Endothelial cell of umbilical vein (primary cell): ENCODE measurements around the gene FRS2. TPM values are rescaled to one million over a fixed set of nuclear protein-coding genes. Genes with fewer than 3 reads are reported as not detected.

ENCODE experiments used
- BruUV-seq: library from RNA; stranded (reverse); fragments of 400-500 nt; replicated peaks from 2 replicates; lab custom pipeline; 2021; lab: Mats Ljungman, UMichigan
- CTCF ChIA-PET: fragments of 300-600, 350-600 bp; sonication (Branson Sonifier 250); formaldehyde crosslinking; loops from one replicate; lab custom pipeline; 2021; ENCODE audit warnings: antibody characterized with exemption, inconsistent platforms; lab: Charles Lee
- POLR2A ChIA-PET: fragments of 300-600, 350-600 bp; sonication (Branson Sonifier 250); formaldehyde crosslinking; loops from one replicate; lab custom pipeline; 2021; ENCODE audit warnings: antibody characterized with exemption, inconsistent platforms; lab: Charles Lee
- DNase-seq: peaks from one replicate; pipeline ENCODE4 v3.0.0-alpha.2; 2011; ENCODE audit warnings: low read depth, low spot score
- FAIRE-seq: peaks from 2 replicates; lab custom pipeline; 2011; peaks lifted over from hg19 to GRCh38; lab: Jason Lieb, UNC
- H2AFZ ChIP-seq: 2 replicates; pipeline ENCODE4 v1.6.0; 2012; ENCODE audit warnings: low read depth, low read length, control low read depth, inconsistent platforms
- H3K27ac ChIP-seq: 2 replicates; pipeline ENCODE4 v1.5.1; 2011; ENCODE audit warnings: low read depth, mild to moderate bottlenecking, control low read depth, low read length, moderate library complexity; ENCODE audit not compliant: insufficient read depth
- H3K27me3 ChIP-seq, 2 experiments: 2 replicates each; pipeline versions ENCODE4 v1.6.0 to v1.6.1; 2011; ENCODE audit warnings: low read length in 2 of 2, mixed read lengths in 1 of 2; ENCODE audit not compliant: control insufficient read depth in 2 of 2, insufficient read depth in 2 of 2
- H3K36me3 ChIP-seq, 2 experiments: 2 replicates in 1 of 2; 3 replicates in 1 of 2; pipeline ENCODE4 v1.5.1; 2011; ENCODE audit warnings: low read length in 2 of 2, mild to moderate bottlenecking in 1 of 2, moderate library complexity in 1 of 2; ENCODE audit not compliant: control insufficient read depth in 2 of 2, insufficient read depth in 2 of 2; ENCODE audit errors: extremely low read depth in 1 of 2
- H3K4me1 ChIP-seq: 3 replicates; pipeline ENCODE4 v1.5.1; 2011; ENCODE audit warnings: mild to moderate bottlenecking, low read length; ENCODE audit not compliant: control insufficient read depth, insufficient read depth; ENCODE audit errors: extremely low read depth
- H3K4me2 ChIP-seq: 2 replicates; pipeline ENCODE4 v1.6.1; 2011; ENCODE audit warnings: low read length, control low read depth, mixed read lengths; ENCODE audit not compliant: insufficient read depth
- H3K4me3 ChIP-seq, 3 experiments: fragments of 200-600 bp in 1 of 3; sonication (generic), shearing (Covaris generic) in 1 of 3; replicated peaks in 1 of 3; 2 replicates each; pipeline ENCODE4 v1.5.1; 2011 to 2016; ENCODE audit warnings: control low read depth in 3 of 3, low read length in 3 of 3, mild to moderate bottlenecking in 2 of 3, inconsistent platforms in 1 of 3, low read depth in 1 of 3, moderate library complexity in 1 of 3; ENCODE audit not compliant: insufficient read depth in 1 of 3
- H3K79me2 ChIP-seq: 2 replicates; pipeline ENCODE4 v1.6.0; 2012; ENCODE audit warnings: low read length, inconsistent platforms; ENCODE audit not compliant: control insufficient read depth, insufficient read depth
- H3K9ac ChIP-seq: replicated peaks from 2 replicates; pipeline ENCODE3; 2011; ENCODE audit warnings: low read length, control low read depth; ENCODE audit not compliant: insufficient read depth; ENCODE audit errors: extremely low read depth
- H3K9me1 ChIP-seq: replicated peaks from 3 replicates; pipeline ENCODE4 v1.6.0; 2011; ENCODE audit warnings: mild to moderate bottlenecking, low read length; ENCODE audit not compliant: control insufficient read depth, insufficient read depth; ENCODE audit errors: extremely low read depth
- H3K9me3 ChIP-seq: replicated peaks from 2 replicates; pipeline ENCODE4 v1.5.1; 2012; ENCODE audit warnings: low read length, inconsistent platforms; ENCODE audit not compliant: control insufficient read depth, insufficient read depth
- H4K20me1 ChIP-seq: replicated peaks from 2 replicates; pipeline ENCODE3; 2011; ENCODE audit warnings: mild to moderate bottlenecking, low read length; ENCODE audit not compliant: control insufficient read depth, insufficient read depth; ENCODE audit errors: extremely low read depth
- FOS ChIP-seq: IDR thresholded peaks from 2 replicates; pipeline ENCODE4 v1.6.1; 2011; ENCODE audit warnings: mild to moderate bottlenecking, low read length, moderate library complexity, borderline replicate concordance; ENCODE audit not compliant: insufficient read depth
- MYC ChIP-seq: IDR thresholded peaks from one replicate; pipeline ENCODE4 v1.6.1; 2011; ENCODE audit warnings: mild to moderate bottlenecking, low read depth, low read length
- POLR2AphosphoS5 ChIP-seq: IDR thresholded peaks from 2 replicates; pipeline ENCODE4 v1.6.1; 2012; ENCODE audit warnings: low read depth, mild to moderate bottlenecking, control low read depth, low read length, moderate library complexity; ENCODE audit not compliant: insufficient read depth
- dilution Hi-C: fragments of 300-500 bp; cut with MboI; formaldehyde crosslinking; loops from one replicate; pipeline ENCODE4 v1.15.0; 2019; ENCODE audit warnings: low sequenced_read_pairs; ENCODE audit not compliant: extremely low pct_ligation_motif_present
- intact Hi-C: fragments of 100-400 bp; cut with micrococcal nuclease; formaldehyde crosslinking; loops from one replicate; pipeline ENCODE4 v1.10.0; 2022
- polyA plus RNA-seq, 4 experiments: library from polyadenylated mRNA; depleted of rRNA in 3 of 4; stranded (reverse) in 3 of 4; unstranded in 1 of 4; fragments of >200 nt; gene quantifications; 2 replicates each; pipeline versions ENCODE4 v1.2.1 to v1.2.3, GENCODE V29; 2011 to 2012; ENCODE audit warnings: missing spikeins in 1 of 4
- total RNA-seq: library from RNA; stranded (reverse); gene quantifications from 2 replicates; pipeline ENCODE4 v1.2.3, GENCODE V29; 2021
- TF ChIP-seq, protein P1 (sequence below): IDR thresholded peaks from 2 replicates; pipeline ENCODE4 v1.6.1; 2011; ENCODE audit not compliant: insufficient read depth, insufficient read length
- TF ChIP-seq, protein P2 (sequence below), 2 donors: IDR thresholded peaks; 1 replicate in 1 of 2; 2 replicates in 1 of 2; pipeline ENCODE4 v1.5.1; 2011; ENCODE audit warnings: low read length in 2 of 2, mild to moderate bottlenecking in 2 of 2, moderate library complexity in 2 of 2, control low read depth in 1 of 2, inconsistent platforms in 1 of 2, low read depth in 1 of 2; ENCODE audit not compliant: insufficient read depth in 1 of 2; ENCODE audit errors: extremely low read depth in 1 of 2

The FRS2 gene
- total and polyA plus RNA-seq, 2 donors (not counting 3 experiments of a cell fraction or from before 2014, with no cell fraction given), result 6.3 to 15.5 TPM

GRCh38 chr12:69524755-69525469, 54.7 kb downstream of the FRS2 start:
- Histone ChIP-seq H3K36me3 (no peaks in the 10 kb centered on the region), H3K9me3 (no peaks in the 10 kb centered on the region), H3K79me2 (peaks cover 84% of the 10 kb centered on the region), H3K27me3 (no peaks in the 10 kb centered on the region), H4K20me1 (peaks cover 6% of the 10 kb centered on the region), H2AFZ (no peak overlapping the region), H3K27ac (no peak overlapping the region), H3K9me1 (no peaks in the 10 kb centered on the region), H3K9ac (no peak overlapping the region), H3K4me3 (no peak overlapping the region), H3K4me1 (peaks cover 10% of the 10 kb centered on the region), H3K4me2 (no peak overlapping the region)
- dilution Hi-C loops (no loop called here), intact Hi-C loops (no loop called here)
- DNase-seq, result no peak
- FAIRE-seq, result no peak
- ChIA-PET POLR2A (no interaction called here), CTCF (interaction anchor here (1.1 to 1.7 kb wide), 3 partner anchors 9 to 22 kb away, joined by 3 to 4 read pairs (median 4); no protein-coding TSS in a partner anchor)
- TF ChIP-seq, protein P1, sequence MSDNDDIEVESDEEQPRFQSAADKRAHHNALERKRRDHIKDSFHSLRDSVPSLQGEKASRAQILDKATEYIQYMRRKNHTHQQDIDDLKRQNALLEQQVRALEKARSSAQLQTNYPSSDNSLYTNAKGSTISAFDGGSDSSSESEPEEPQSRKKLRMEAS, result no peak
- TF ChIP-seq MYC (no peak), POLR2AphosphoS5 (no peak), FOS (no peak)
- TF ChIP-seq, protein P2, sequence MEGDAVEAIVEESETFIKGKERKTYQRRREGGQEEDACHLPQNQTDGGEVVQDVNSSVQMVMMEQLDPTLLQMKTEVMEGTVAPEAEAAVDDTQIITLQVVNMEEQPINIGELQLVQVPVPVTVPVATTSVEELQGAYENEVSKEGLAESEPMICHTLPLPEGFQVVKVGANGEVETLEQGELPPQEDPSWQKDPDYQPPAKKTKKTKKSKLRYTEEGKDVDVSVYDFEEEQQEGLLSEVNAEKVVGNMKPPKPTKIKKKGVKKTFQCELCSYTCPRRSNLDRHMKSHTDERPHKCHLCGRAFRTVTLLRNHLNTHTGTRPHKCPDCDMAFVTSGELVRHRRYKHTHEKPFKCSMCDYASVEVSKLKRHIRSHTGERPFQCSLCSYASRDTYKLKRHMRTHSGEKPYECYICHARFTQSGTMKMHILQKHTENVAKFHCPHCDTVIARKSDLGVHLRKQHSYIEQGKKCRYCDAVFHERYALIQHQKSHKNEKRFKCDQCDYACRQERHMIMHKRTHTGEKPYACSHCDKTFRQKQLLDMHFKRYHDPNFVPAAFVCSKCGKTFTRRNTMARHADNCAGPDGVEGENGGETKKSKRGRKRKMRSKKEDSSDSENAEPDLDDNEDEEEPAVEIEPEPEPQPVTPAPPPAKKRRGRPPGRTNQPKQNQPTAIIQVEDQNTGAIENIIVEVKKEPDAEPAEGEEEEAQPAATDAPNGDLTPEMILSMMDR (IDR thresholded peaks at IDR 0.05; ENCODE audit: extremely low read depth in 1 of 2, insufficient read depth in 1 of 2, low read depth in 1 of 2, low read length in 2 of 2), result no peak
- no TSS peak for BruUV-seq
